HG03432 (cell line): ENCODE results near the gene CALCOCO2.
A peak's percentile ranks its signal among the peaks of the same experiment; 100 is the strongest.
"Not testable (repeated sequence)": the region's sequence is repeated elsewhere in the genome, so short reads cannot be mapped to it uniquely, and the experiment has no call there.

ENCODE experiments used
- ATAC-seq: cut with Tn5 transposase; IDR thresholded peaks from one replicate; pipeline ENCODE4 v1.9.1; 2021; ENCODE audit warnings: mild to moderate bottlenecking, moderate library complexity; ENCODE audit not compliant: unreplicated experiment

Gene CALCOCO2

GRCh38 chr17:48820936-48821335 is 9.9 kb upstream of the CALCOCO2 start:
- ATAC-seq, result not testable (repeated sequence)

GRCh38 chr17:48825446-48826381 is 5.1 kb upstream of the CALCOCO2 start:
- no peak for ATAC-seq

- no peak for ATAC-seq
Observed at GRCh38 chr17:48831549-48831883, 681 bp downstream of the CALCOCO2 start.

GRCh38 chr17:48834973-48835372 is 4.1 kb downstream of the CALCOCO2 start:
- ATAC-seq, result no peak

- ATAC-seq, result no peak
Observed at GRCh38 chr17:48835971-48836370, 5.1 kb downstream of the CALCOCO2 start.

- not testable (repeated sequence) for ATAC-seq
Observed at GRCh38 chr17:48837458-48837857, 6.6 kb downstream of the CALCOCO2 start.

- no peak for ATAC-seq
Observed at GRCh38 chr17:48840441-48840840, 9.6 kb downstream of the CALCOCO2 start.

- ATAC-seq, result peak; percentile 78
Observed at GRCh38 chr17:48841395-48841831, 10.6 kb downstream of the CALCOCO2 start.

- no peak for ATAC-seq
Observed at GRCh38 chr17:48842746-48843145, 11.9 kb downstream of the CALCOCO2 start.

- no peak for ATAC-seq
Observed at GRCh38 chr17:48843187-48843900, 12.5 kb downstream of the CALCOCO2 start.

- no peak for ATAC-seq
Observed at GRCh38 chr17:48850792-48851323, 20.0 kb downstream of the CALCOCO2 start.

- ATAC-seq, result no peak
Observed at GRCh38 chr17:48854774-48855476, 24.1 kb downstream of the CALCOCO2 start.

GRCh38 chr17:48856122-48856821 is 25.4 kb downstream of the CALCOCO2 start:
- no peak for ATAC-seq

- no peak for ATAC-seq
Observed at GRCh38 chr17:48860034-48860433, 29.2 kb downstream of the CALCOCO2 start.

GRCh38 chr17:48860456-48860855 is 29.6 kb downstream of the CALCOCO2 start:
- no peak for ATAC-seq

- no peak for ATAC-seq
Observed at GRCh38 chr17:48868916-48869500, 38.2 kb downstream of the CALCOCO2 start.

GRCh38 chr17:48869821-48870318 is 39.0 kb downstream of the CALCOCO2 start:
- ATAC-seq, result no peak

GRCh38 chr17:48871035-48871550 is 40.3 kb downstream of the CALCOCO2 start:
- no peak for ATAC-seq

GRCh38 chr17:48871551-48872351 is 40.9 kb downstream of the CALCOCO2 start:
- ATAC-seq, result no peak
